HG03457 (cell line): Measurements from ENCODE around the gene PRM2.

Experiments used
- ATAC-seq: cut with Tn5 transposase; IDR thresholded peaks from one replicate; pipeline ENCODE4 v1.9.1; 2021; ENCODE audit warnings: moderate number of reproducible peaks; ENCODE audit not compliant: unreplicated experiment

Gene PRM2

GRCh38 chr16:11232852-11233726, 43.2 kb downstream of the PRM2 start:
- ATAC-seq = peak; percentile 44

GRCh38 chr16:11232302-11232851, 43.9 kb downstream of the PRM2 start:
- no peak for ATAC-seq

- no peak for ATAC-seq
Observed at GRCh38 chr16:11231367-11231970, 44.8 kb downstream of the PRM2 start.

- no peak for ATAC-seq
Observed at GRCh38 chr16:11229906-11230305, 46.4 kb downstream of the PRM2 start.

- no peak for ATAC-seq
Observed at GRCh38 chr16:11229432-11229831, 46.8 kb downstream of the PRM2 start.

GRCh38 chr16:11225677-11226549, 50.4 kb downstream of the PRM2 start:
- ATAC-seq = no peak
